ENCODE results near the gene ZMYND8.

DNA sequence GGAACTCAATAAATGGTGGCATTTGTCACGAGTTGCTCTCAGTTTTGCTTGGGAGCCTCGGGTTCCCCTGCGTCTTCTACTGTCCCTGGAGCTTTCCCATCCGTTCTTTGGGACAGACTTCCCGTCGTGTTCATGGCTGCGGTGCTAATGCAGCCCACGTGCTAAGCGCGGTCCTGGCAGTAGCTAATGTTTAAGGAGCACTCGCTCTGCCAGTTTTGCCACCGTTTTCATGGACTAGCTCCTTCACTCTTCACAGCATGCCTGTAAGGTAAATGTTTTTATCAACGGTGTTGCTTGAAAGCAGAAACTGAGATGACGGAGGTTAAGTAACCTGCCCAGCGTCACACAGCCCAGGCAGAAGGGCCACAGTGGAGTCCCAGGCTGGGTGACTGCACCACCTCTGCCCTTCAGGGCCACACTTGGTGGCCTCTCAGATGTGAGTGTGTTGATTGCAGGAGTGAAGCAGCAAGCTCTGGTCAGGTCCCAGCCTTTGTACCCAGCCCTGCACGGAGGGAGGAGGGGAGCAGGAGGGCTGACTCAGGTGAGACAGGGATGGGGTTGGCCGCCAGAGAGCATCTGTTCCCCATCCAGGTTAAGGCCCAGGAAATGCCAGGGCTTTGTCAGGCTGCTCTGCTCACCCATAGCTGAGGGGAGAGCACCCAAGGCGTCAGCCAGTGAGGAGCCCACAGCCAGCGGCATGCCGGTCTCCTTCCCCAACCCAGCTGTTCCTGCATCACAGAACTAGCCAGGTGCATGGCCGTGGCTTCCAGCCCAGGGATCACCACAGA lies 181.8 kb downstream of the ZMYND8 start:
- TF ChIP-seq POLR2AphosphoS5 (IDR thresholded peaks at IDR 0.05; ENCODE audit: insufficient read depth, low read depth, low read length) (no peak), CTCF (IDR thresholded peaks at IDR 0.05; ENCODE audit: extremely low read depth in 1 of 2, insufficient read depth in 1 of 2, low read depth in 1 of 2, low read length in 2 of 2) (no peak), MYC (IDR thresholded peaks at IDR 0.05; ENCODE audit: low read depth, low read length) (no peak), EZH2 (IDR thresholded peaks at IDR 0.05; ENCODE audit: borderline replicate concordance, low read depth, low read length, severe bottlenecking) (no peak), POLR2A (IDR thresholded peaks at IDR 0.05; ENCODE audit: low read depth, low read length) (no peak), GATA2 (IDR thresholded peaks at IDR 0.05; ENCODE audit: insufficient read depth, insufficient read length, low read depth, low read length) (no peak)

Measured in endothelial cell of umbilical vein (primary cell).